ENCODE data around the gene CDK5R1. TPM values are rescaled to one million over a fixed set of nuclear protein-coding genes. Genes with fewer than 3 reads are reported as not detected.
"Not testable (repeated sequence)": the region's sequence is repeated elsewhere in the genome, so short reads cannot be mapped to it uniquely, and the experiment has no call there.

CDK5R1 gene
- total RNA-seq, 1 donor = 0.86 TPM

DNA sequence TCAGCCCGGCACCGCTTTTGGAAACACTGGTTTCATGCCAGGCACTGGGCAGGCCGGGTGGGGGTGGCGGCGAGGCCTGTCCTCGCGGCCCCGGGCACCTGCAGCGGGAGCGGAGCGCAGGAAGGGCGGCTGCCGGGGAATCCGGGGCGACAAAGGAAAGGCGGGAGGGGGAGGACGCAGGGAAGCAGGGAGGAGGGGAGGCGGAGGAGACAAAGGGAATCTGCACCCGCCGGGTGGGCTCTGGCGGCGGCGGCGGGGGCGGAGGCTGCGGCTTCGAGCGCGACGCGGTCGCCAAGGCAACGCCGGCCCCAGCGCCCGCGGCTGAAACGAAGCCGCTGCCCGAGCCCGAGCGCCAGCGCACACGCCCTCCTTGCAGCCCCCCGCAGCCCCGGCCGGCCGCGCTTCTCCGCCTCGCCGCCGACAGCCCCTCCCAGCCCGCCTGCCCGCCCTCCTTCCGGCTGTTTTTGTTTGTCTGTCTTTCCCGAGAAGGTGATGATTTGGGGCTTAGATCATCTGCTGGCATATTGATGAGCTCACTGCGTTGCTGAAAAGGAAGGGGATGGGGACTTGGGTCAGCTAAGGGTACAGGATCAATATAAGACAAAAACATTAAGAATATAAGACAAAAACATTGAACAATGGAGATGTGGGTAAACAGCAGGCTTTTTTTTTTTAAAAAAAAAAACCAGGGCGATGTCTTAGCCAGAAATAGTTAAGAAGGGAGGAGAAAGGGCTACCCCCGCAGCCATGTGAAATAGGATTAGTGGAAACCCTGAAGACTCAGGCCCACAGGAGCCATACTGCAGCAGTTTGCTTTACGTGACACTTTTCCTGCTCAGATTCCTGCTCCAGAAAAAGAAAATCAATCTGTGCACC lies 32.7 kb downstream of the CDK5R1 start:
- DNase-seq (ENCODE audit: low read depth) = peak; percentile 36
- H3K4me3 ChIP-seq (ENCODE audit: low read depth, low read length) = peak overlapping the region; percentile 49
- TF ChIP-seq, protein P1, sequence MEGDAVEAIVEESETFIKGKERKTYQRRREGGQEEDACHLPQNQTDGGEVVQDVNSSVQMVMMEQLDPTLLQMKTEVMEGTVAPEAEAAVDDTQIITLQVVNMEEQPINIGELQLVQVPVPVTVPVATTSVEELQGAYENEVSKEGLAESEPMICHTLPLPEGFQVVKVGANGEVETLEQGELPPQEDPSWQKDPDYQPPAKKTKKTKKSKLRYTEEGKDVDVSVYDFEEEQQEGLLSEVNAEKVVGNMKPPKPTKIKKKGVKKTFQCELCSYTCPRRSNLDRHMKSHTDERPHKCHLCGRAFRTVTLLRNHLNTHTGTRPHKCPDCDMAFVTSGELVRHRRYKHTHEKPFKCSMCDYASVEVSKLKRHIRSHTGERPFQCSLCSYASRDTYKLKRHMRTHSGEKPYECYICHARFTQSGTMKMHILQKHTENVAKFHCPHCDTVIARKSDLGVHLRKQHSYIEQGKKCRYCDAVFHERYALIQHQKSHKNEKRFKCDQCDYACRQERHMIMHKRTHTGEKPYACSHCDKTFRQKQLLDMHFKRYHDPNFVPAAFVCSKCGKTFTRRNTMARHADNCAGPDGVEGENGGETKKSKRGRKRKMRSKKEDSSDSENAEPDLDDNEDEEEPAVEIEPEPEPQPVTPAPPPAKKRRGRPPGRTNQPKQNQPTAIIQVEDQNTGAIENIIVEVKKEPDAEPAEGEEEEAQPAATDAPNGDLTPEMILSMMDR (IDR thresholded peaks at IDR 0.05; ENCODE audit: insufficient read depth, low read depth, low read length) = no peak

DNA sequence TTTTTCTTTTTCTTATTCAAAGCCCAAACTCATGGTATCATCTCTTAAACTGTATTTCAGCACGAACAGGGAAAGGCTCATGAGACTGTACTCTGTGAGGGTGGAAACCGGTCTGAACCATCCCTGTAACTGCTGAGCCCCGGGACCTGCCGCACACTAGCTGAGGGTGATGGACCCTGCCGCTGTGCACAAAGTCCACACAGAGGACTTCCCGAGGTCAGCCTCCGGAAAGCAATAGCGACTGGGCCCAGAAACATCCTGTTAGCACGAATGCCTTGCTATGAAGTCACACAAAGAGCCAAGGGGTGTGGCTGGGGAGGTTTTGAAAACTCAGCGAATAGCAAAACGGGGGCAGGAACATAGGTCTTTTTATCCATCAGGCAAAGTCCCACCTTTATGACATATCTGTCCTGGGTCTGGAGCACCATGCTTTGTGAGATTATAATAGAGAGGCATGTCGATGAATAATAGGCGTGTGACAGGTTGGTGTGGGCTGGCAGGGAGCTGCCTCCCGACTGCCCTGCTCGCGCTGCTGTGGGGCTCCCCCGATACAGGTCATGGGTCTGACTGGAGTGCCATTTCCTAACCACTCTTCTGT lies 33.4 kb downstream of the CDK5R1 start:
- no peak for DNase-seq (ENCODE audit: low read depth)
- TF ChIP-seq, protein P1 (IDR thresholded peaks at IDR 0.05; ENCODE audit: insufficient read depth, low read depth, low read length) = no peak
- no peak overlapping the region for H3K4me3 ChIP-seq (ENCODE audit: low read depth, low read length)

DNA sequence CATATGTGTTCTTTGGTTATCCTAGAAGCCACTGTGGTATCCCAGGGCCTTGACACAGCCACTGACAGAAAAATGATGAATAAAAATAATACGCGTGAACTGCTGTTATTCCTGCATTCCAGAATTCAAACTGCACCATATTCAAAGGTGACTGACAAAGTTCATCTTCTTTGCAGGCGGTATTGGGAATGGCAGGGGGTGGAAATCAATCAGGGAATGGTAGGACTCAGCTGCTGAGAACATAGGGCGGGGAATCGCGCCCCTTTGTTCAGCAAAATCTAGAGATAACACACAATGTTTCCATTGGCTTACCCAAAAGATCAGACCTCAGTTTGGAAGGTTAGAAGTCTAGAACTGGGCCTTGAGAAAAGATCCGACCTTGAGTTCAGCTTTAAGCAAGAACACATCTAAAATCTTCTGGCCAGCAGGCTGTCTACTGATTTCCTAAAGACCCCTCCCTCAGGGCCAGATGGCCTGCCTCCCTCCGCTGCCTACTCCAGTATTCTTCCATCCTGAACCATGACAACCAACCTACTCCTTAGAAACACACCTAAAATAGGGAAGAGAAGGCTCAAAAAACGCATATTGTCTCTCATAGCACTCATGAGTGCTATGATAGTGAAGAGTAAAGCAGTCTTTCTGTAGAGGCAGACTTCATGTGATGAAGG lies 34.1 kb downstream of the CDK5R1 start:
- no peak for DNase-seq (ENCODE audit: low read depth)
- no peak overlapping the region for H3K4me3 ChIP-seq (ENCODE audit: low read depth, low read length)
- TF ChIP-seq, protein P1 (IDR thresholded peaks at IDR 0.05; ENCODE audit: insufficient read depth, low read depth, low read length) = no peak

DNA sequence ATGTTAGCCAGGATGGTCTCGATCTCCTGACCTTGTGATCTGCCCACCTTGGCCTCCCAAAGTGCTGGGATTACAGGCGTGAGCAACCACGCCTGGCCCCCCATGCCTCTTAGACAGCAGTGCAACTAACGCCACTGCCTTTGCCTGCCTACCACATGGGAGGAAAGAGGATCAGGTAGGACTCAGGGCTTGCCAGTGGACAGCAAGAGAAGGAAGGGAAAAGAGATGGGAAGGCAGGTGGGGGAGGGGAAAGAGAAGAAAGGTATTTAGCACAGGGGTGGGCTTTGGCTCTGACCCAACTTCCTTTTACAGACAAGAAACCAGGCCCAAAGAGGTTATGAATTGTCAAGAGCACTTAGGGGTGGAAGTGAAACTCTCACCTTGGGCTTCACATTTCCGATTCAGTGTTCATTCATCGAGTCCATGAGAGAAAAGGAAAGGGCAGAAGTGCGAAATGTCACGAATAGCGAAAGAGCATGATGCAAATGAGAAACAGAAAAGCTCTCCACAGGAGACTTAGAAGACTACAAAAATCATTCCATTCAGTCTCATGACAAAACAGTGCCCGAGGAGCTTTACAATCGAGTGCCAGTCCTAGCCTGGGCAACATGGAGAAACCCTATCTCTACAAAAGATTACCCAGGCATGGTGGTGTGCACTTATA lies 36.4 kb downstream of the CDK5R1 start:
- no peak overlapping the region for H3K4me3 ChIP-seq (ENCODE audit: low read depth, low read length)
- no peak for DNase-seq (ENCODE audit: low read depth)
- TF ChIP-seq, protein P1 (IDR thresholded peaks at IDR 0.05; ENCODE audit: insufficient read depth, low read depth, low read length) = no peak

DNA sequence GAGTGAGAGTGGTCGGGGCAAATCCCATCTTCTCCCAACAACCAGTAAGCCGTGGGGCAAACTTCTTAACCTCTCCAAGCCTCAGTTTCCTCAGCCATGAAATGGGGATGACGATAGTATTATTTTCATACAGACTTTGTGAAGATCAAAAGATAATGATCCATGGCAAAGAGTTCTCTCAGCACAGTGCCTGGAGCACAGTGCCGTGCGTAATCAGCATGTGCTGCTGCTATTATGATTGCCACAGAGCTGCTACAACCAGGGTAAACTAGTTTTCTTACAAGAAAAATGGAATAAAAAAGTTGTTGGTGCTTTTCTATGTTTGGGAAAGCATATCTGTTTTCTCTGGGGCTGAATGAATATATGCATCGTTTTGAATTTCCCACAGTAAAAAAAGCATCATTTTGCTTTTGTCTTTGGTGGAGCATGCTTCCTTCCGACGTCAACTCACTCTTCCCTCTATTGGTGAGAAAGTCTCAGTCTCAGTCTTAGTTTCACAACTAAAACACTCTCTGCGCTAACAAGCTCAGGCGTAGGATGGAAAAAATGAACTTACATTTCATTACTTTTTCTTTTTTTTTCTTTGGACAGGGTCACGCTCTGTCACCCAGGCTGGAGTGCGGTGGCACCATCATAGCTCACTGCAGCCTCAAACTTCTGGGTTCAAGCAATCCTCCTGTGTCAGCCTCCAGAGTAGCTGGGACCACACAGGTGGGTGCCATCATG lies 37.2 kb downstream of the CDK5R1 start:
- DNase-seq (ENCODE audit: low read depth) = no peak
- H3K4me3 ChIP-seq (ENCODE audit: low read depth, low read length) = no peak overlapping the region
- TF ChIP-seq, protein P1 (IDR thresholded peaks at IDR 0.05; ENCODE audit: insufficient read depth, low read depth, low read length) = no peak

DNA sequence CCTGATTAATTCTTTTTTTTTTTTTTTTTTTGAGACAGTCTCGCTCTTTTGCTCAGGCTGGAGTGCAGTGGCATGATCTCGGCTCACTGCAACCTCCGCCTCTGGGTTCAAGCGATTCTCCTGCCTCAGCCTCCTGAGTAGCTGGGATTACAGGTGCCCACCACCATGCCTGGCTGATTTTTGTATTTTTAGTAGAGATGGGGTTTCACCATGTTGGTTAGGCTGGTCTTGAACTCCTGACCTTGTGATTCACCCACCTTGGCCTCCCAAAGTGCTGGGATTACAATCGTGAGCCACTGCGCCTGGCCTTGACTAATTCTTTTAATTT lies 37.7 kb downstream of the CDK5R1 start:
- H3K4me3 ChIP-seq (ENCODE audit: low read depth, low read length); DNase-seq (ENCODE audit: low read depth): not testable (repeated sequence)
